Kidney (tissue), 14 donors: ENCODE measurements around the gene MMP2. TPM values are rescaled to one million over a fixed set of nuclear protein-coding genes. Genes with fewer than 3 reads are reported as not detected.

ENCODE experiments used
- DNase-seq, 5 donors: peaks; one replicate each; pipeline ENCODE4 v3.0.0-alpha.2; 2013 to 2020
- FAIRE-seq: peaks from 2 replicates; lab custom pipeline; 2012; peaks lifted over from hg19 to GRCh38; lab: Jason Lieb, UNC
- H3K27ac ChIP-seq, 2 donors: one replicate each; pipeline ENCODE4 v1.7.0; 2013; ENCODE audit warnings: low read depth in 2 of 2, low read length in 2 of 2, inconsistent platforms in 1 of 2
- H3K27me3 ChIP-seq: one replicate; pipeline ENCODE4 v1.7.1; 2013; ENCODE audit warnings: low read length, inconsistent platforms; ENCODE audit not compliant: control insufficient read depth, insufficient read depth
- H3K36me3 ChIP-seq, 3 donors: one replicate each; pipeline versions ENCODE4 v1.7.0 to v1.7.1; 2013; ENCODE audit warnings: low read length in 3 of 3, control low read depth in 1 of 3, inconsistent platforms in 1 of 3; ENCODE audit not compliant: insufficient read depth in 3 of 3, control insufficient read depth in 2 of 3
- H3K4me1 ChIP-seq, 3 donors: one replicate each; pipeline versions ENCODE4 v1.7.0 to v1.7.1; 2013; ENCODE audit warnings: low read length in 3 of 3, inconsistent platforms in 1 of 3, low read depth in 1 of 3; ENCODE audit not compliant: control insufficient read depth in 2 of 3, insufficient read depth in 2 of 3
- H3K4me3 ChIP-seq, 3 donors: one replicate each; pipeline versions ENCODE4 v1.7.0 to v1.8.1; 2013; ENCODE audit warnings: low read length in 3 of 3, control low read depth in 1 of 3, inconsistent platforms in 1 of 3
- H3K9ac ChIP-seq, 3 donors: one replicate each; pipeline versions ENCODE4 v1.7.0 to v1.7.1; 2013; ENCODE audit warnings: low read length in 3 of 3, control low read depth in 1 of 3, inconsistent platforms in 1 of 3
- H3K9me3 ChIP-seq, 3 donors: one replicate each; pipeline versions ENCODE4 v1.7.0 to v1.7.1; 2013; ENCODE audit warnings: low read length in 3 of 3, control low read depth in 1 of 3, inconsistent platforms in 1 of 3; ENCODE audit not compliant: control insufficient read depth in 2 of 3, insufficient read depth in 1 of 3
- CTCF ChIP-seq: IDR thresholded peaks from 3 replicates; pipeline ENCODE4 v1.5.1; 2012; ENCODE audit warnings: mild to moderate bottlenecking, moderate library complexity, borderline replicate concordance; ENCODE audit not compliant: insufficient read depth; ENCODE audit errors: extremely low read depth
- intact Hi-C: fragments of 100-400 bp; cut with DNase I; formaldehyde crosslinking; loops from one replicate; pipeline ENCODE4 v1.11.1; 2022
- polyA plus RNA-seq: library from polyadenylated mRNA; stranded (reverse); fragments of 350-450 nt; fragmentation: Illumina TruSeq; extraction: RNeasy Lipid Tissue Mini Kit (QIAGEN cat#74804); gene quantifications from one replicate; pipeline ENCODE4 v1.2.3, GENCODE V29; 2014; ENCODE audit warnings: low read depth, low replicate concordance; ENCODE audit not compliant: insufficient read depth
- total RNA-seq: library from RNA; stranded (reverse); fragmentation: NEBNext Ultra II Directional; extraction: Animal tissue kit (Norgen Biotek cat#: 25700); gene quantifications from one replicate; pipeline ENCODE4 v1.2.1, GENCODE V29; 2021
- donor health status: control.
- donor health status: control.
- donor health status: control.
- donor health status: control.
- donor health status: control.
- donor health status: DM: yes; HTN: yes; CAD: no.
- donor health status: Normal renal cell carcinoma (clear cell type).

Gene MMP2
- total and polyA plus RNA-seq, 2 donors from 2014 or later, result 44.3 to 101 TPM

DNA sequence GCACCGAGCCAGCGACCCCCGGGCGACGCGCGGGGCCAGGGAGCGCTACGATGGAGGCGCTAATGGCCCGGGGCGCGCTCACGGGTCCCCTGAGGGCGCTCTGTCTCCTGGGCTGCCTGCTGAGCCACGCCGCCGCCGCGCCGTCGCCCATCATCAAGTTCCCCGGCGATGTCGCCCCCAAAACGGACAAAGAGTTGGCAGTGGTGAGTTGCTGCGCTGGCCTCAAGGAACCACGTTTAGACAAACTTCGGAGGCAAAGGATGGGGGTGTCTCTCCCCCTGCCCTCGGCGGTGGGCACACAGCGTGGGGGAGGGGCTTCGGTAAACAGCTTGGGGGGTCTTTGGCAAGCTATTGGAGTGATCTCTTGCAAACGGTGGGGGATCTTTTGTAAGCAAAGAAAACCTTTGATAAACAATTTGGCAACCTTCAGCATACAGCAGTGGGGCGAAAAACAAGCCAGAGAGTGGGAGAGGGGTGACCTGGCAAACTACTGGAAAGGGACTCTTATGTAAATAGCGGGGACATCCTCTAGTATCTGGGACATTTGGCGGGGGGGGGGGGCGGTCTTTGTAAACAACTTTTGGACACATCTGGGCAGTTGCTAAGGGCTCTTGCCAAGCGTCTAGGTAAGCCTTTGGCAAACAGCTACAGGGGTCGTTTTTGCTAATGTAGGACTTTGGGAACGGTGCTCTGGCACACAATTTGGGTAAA lies 587 bp downstream of the MMP2 start:
- Histone ChIP-seq H3K4me3 (peak overlapping the region; percentile 58 to 62 (median 61)), H3K27ac (peak overlapping the region; percentile 40 to 65)
- intact Hi-C loops, result no loop called here

GRCh38 chr16:55480228-55480655 lies 1.2 kb downstream of the MMP2 start:
- Histone ChIP-seq H3K9me3 (no peaks in the 10 kb centered on the region), H3K9ac (peak overlapping the region in 1 of 3 donors; percentile 27), H3K4me3 (peak overlapping the region in 2 of 3 donors; percentile 61 to 62), H3K27me3 (peaks cover 7% of the 10 kb centered on the region), H3K36me3 (peaks cover 0 to 6% (median 0%) of the 10 kb centered on the region in 3 donors), H3K4me1 (peaks cover 0 to 2% (median 0%) of the 10 kb centered on the region in 3 donors), H3K27ac (no peak overlapping the region)
- no peak for TF ChIP-seq CTCF
- intact Hi-C loops, result no loop called here
- FAIRE-seq (no peak), DNase-seq (peak; percentile 61 to 94 (median 74))

More for the DNA sequence above, 587 bp downstream of the MMP2 start:
- H3K27me3 ChIP-seq, result peaks cover 7% of the 10 kb centered on the region
- H3K9me3 ChIP-seq, result no peaks in the 10 kb centered on the region
- H3K9ac ChIP-seq, result peak overlapping the region in 1 of 3 donors; percentile 27
- no peak for TF ChIP-seq CTCF
- FAIRE-seq (no peak), DNase-seq (peak in 3 of 5 donors; percentile 41 to 62 (median 50))
- H3K36me3 ChIP-seq, result peaks cover 0 to 3% (median 0%) of the 10 kb centered on the region in 3 donors
- peaks cover 0 to 4% (median 0%) of the 10 kb centered on the region in 3 donors for H3K4me1 ChIP-seq

GRCh38 chr16:55481023-55481422 lies 2.0 kb downstream of the MMP2 start:
- Histone ChIP-seq H3K27me3 (peaks cover 7% of the 10 kb centered on the region), H3K27ac (no peak overlapping the region), H3K9ac (no peak overlapping the region), H3K9me3 (no peaks in the 10 kb centered on the region), H3K36me3 (peaks cover 0 to 6% (median 0%) of the 10 kb centered on the region in 3 donors), H3K4me1 (peaks cover 0 to 2% (median 0%) of the 10 kb centered on the region in 3 donors), H3K4me3 (no peak overlapping the region)
- DNase-seq (no peak), FAIRE-seq (no peak)
- no peak for TF ChIP-seq CTCF
- intact Hi-C loops, result no loop called here
